ENCODE data around the gene SMYD3.
A peak's percentile ranks its signal among the peaks of the same experiment; 100 is the strongest.

Gene SMYD3

DNA sequence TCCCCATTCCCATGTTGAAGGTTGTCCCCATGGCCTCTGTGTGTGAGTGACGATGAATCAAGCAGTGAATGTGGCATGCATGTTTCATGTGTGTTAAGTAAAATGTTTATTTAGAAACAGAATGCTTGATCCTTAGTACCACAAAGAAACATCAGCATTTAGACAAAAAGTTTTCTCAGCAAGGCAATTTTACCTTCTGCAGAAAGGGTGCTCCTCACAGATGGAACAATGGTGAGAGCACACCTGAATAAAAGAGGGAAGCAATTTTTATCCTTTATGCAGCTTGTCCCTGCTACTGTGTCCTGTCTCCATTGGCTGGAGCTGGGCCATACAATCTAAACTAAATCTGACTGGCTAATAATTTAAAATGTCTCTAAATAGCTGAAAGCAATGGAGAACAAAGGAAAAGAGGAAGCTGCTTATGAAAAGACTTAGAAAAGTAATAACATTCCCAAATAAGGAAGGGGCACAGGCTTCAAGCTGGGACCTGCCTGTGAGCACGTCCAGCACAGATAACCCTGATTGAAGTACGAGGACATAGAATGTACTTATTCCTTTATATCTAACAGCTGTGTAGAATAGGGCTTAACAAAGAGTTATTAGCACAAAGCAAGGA lies 8.4 kb upstream of the SMYD3 start:
- no peak for DNase-seq (ENCODE audit: low spot score)

GRCh38 chr1:246513619-246514343 lies 6.7 kb upstream of the SMYD3 start:
- no peak for DNase-seq (ENCODE audit: low spot score)

GRCh38 chr1:246513041-246513440 lies 6.0 kb upstream of the SMYD3 start:
- no peak for DNase-seq (ENCODE audit: low spot score)

GRCh38 chr1:246512635-246513034 lies 5.6 kb upstream of the SMYD3 start:
- DNase-seq (ENCODE audit: low spot score): no peak

DNA sequence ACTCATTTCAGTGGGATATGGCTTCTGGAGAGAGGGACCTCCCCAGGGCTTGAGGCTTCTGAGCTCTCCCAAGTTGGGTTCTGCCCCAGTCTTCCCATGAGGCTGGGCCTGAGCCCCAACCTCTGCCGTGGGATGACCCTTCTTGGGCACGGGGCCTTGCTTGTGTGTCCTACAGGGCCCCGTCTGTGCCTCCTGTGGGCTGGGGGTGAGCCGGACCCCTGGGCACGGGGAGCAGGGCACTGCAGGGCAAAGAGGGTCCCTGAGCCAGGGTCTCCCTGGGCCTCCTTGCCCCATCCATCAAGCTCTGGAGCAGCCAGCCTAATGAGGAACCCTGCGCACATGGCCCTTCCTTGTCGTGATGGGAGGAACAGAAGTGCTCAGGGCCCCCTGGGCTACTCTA lies 5.2 kb upstream of the SMYD3 start:
- no peak for DNase-seq (ENCODE audit: low spot score)

GRCh38 chr1:246511203-246511602 lies 4.1 kb upstream of the SMYD3 start:
- DNase-seq (ENCODE audit: low spot score): no peak

- no peak for DNase-seq (ENCODE audit: low spot score)
Measured at GRCh38 chr1:246510147-246511030, 3.3 kb upstream of the SMYD3 start.

- DNase-seq (ENCODE audit: low spot score): no peak
Measured at GRCh38 chr1:246508897-246509688, 2.0 kb upstream of the SMYD3 start.

GRCh38 chr1:246506367-246506673 lies 759 bp downstream of the SMYD3 start:
- no peak for DNase-seq (ENCODE audit: low spot score)

- no peak for DNase-seq (ENCODE audit: low spot score)
Measured at GRCh38 chr1:246503341-246503740, 3.7 kb downstream of the SMYD3 start.

DNA sequence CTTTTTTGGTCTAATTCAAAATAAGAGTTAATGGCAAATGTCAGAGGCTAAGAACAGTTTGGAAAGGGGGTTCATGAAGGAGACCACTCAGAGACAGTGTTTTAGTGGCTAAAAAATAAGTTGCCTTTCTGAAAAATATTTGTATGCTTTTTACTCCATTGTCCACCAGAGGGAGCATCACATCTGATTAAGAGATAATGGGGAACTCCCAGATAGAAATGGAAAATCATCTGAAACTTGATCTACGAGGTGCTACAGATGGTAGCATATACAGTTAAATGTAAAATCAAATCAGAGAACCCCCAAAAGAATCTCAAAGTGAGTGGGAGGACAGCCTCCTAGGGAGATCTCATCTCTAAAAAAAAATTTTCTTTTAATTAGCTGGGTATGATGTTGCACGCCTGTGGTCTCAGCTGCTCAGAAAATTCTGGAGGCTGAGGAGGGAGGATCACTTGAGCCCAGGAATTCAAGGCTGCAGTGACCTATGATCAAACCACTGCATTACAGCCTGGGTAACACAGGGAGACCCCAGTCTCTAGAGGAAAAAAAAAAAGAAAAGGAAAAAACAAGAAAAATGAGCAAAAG lies 9.7 kb downstream of the SMYD3 start:
- DNase-seq (ENCODE audit: low spot score): peak; percentile 37

DNA sequence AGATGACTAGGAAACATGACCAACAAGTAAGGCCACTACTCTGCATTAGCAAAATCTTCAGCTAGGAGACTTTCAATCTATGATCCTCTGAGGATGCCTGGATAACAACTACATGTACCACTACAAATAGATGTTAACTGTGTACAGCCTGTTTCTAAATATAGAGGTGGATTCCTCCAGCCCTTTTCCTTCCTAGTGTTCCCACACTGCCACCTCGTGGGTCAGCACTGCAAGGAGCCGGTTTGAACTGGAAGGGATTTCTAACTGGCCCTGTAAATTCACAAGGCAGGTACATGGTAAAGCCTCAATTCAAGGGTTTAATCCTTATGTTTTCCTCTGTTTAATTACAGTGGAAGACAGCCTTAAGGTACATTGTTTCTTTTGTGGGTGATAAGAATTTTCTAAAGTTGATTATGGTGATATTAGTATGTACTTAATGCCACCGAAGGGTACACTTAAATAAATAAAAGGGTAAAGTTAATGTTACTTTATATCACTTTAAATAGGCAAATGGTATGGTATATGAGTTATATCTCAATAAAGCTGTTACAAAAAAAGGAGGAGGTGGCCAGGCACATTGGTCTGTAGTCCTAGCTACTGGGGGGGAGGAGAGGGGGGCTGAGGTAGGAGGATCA lies 14.4 kb downstream of the SMYD3 start:
- peak; percentile 77 for DNase-seq (ENCODE audit: low spot score)

DNA sequence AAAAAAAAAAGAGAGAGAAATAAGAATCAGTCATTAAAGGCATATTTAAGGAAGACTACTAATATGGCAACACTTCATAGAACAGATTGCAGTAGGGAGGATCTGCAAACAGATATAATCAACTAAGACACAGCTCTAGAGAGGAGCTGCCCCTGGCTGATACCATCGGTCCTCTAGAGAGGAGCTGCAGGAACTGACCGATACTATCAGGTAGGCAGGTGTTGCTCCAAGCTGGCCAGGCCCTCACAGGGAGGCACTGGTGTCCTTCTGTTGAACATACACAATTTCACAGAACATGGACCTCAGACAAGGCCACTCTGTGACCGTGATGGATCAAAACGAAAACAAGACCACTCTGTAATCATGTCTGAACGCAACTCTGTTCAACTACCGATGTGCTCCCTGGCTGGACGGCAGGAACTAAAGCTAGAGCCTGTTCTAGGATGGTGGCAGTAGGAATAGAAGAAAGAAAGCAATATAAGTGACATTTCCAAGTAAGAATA lies 15.5 kb downstream of the SMYD3 start:
- DNase-seq (ENCODE audit: low spot score): no peak

- DNase-seq (ENCODE audit: low spot score): no peak
Measured at GRCh38 chr1:246488674-246489073, 18.4 kb downstream of the SMYD3 start.

DNA sequence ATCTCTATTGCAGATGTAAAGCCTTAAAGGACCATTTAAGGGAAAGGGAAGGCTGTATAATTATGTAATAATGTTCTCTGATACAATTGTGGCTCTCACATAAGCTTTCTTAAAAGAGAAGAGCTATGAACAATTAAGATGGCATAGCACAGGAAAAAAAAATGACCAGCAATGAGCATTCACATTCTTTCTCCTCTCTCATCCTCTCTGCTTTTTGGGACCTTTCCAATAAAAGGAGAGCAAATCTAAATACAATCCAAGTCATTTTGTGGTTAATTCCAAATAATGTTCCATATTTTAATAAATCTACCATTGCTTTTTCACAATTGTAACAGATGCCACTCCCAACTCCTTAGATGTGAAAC lies 23.5 kb downstream of the SMYD3 start:
- DNase-seq (ENCODE audit: low spot score): no peak

DNA sequence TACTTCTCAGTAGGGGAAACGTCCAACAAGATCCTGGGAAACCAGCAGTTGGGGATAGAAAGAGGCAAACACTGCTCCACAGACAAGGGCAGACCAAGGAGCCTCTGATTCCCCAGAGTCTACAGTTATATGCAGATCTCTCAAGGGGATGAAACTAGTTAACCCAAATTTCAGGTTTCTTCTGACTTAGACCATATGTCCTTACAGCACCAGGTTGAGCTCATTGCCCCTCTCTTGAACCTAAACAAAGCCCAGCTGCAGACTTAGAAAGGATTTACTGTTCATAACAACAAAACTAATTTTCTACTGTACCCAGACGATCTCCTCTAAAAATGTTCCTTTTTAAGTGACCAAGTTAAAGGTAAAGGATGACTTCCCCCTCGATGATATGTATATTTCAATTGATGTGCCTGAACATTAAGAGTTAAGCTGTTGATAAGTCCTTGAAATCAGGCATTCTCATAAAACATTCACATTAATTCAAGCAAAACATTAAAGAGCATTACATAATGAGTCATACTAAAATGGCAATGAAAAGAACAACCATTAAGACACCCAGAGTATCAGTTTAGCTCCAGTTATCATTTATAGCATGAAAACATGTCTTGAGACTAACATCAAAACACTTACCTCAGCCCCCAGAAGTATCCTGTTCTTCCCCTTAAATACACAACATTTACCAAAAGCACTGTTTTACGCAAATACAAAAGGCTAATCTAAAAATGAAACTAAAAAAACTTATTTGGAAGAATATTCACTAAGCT lies 24.1 kb downstream of the SMYD3 start:
- no peak for DNase-seq (ENCODE audit: low spot score)

DNA sequence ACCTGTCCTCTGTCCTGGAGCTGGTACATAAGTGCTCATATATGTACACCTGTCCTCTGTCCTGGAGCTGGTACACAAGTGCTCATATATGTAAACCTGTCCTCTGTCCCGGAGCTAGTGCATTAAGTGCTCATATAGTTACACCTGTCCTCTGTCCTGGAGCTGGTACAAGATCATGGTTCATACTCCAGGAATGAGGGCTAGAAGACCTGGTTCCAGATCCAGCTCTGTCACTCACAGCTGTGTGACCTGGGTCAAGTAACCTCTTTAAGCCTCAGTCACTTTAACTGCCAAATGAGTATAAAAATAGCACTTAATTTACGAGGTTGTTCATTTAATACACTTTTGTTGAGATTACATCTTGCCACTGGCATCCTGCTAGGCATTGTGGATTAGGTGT lies 28.0 kb downstream of the SMYD3 start:
- no peak for DNase-seq (ENCODE audit: low spot score)

- no peak for DNase-seq (ENCODE audit: low spot score)
Measured at GRCh38 chr1:246477634-246478033, 29.4 kb downstream of the SMYD3 start.

DNA sequence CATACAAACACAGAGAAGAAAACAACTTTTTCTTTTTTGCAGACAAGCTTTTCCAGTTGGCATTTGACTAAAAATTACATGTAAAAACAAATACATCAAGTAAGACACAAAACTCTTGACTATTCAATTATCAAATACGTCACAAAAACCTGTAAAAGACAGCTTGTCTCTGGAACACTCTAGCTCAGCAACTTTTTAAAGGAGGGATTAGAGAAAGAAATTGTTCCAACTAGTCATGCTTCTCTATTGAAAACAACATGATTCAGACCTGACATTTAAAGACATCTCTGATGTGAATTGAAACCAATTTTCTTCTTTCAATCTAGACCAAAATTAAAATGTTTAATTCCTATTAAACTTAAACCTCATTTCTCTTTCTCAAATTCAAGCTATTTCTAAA lies 30.3 kb downstream of the SMYD3 start:
- DNase-seq (ENCODE audit: low spot score): no peak

GRCh38 chr1:246471688-246472087 lies 35.4 kb downstream of the SMYD3 start:
- no peak for DNase-seq (ENCODE audit: low spot score)

DNA sequence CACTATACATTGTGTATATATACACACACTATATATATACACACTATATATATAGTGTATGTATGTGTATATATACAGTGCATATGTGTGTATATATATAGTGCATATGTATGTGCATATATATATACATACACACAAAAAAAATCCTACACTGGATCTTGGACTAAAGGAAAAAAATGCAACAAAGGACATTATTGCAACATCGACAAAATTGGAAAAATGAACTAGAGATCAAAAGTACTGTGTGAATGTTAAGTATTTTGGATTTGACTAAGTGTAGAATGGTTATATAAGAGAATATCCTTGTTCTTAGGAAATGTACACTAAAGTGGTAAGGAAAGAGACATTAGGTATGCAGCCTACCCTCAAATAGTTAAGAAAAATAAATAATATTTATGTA lies 36.5 kb downstream of the SMYD3 start:
- no peak for DNase-seq (ENCODE audit: low spot score)

All from AG08396 (cell line).